Measurements from ENCODE around the gene PTPRM. TPM values are rescaled to one million over a fixed set of nuclear protein-coding genes. Genes with fewer than 3 reads are reported as not detected.

The PTPRM gene
- total and polyA plus RNA-seq, 2 experiments from 2014 or later: 1.6 to 5.3 TPM

DNA sequence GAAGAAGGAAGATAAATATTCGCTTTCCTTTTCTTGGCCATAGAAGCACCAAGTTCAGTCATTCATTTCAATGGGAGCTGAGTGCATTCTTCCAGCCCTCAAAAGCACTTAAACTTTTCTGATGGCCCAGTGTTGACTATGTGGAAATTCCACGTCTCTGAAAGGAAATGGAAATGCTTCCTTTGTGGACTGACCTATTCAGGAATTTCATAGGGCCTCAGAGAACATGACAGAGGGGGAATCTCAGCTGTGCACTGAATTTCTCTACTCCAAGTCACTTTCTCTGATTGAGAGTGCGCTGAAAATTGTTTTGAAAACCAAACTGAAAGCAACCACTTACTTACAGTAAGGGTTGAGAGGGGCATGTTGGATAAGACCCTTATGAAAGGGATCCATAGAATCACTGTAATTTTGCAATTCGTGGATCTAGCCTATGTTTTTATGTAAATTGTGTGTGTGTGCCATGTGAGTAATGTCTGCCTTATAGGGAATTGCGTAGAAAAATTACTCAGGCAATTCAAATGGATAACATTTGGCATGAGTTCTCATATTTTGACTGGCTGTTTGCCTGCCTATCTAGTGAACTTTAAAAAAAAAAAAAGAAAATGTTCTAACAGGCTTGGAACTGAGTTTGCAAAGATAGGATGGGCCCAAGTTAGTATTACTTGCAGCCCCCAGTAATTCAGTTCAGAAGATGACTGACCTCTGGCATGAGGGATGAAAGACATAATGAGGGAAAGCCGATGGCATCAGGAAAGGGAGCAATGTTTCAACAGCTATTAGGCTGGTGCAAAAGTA, 437.0 kb downstream of the PTPRM start (continued):
- TF ChIP-seq NANOG (IDR thresholded peaks at IDR 0.05; ENCODE audit: borderline replicate concordance) (no peak), STAT1 (IDR thresholded peaks at IDR 0.05; ENCODE audit: unreplicated experiment) (no peak), REST (IDR thresholded peaks at IDR 0.05; ENCODE audit: unreplicated experiment) (no peak), CREB1 (CRISPR knock-in tag; IDR thresholded peaks at IDR 0.05; ENCODE audit: low read depth) (no peak), ZNF331 (CRISPR knock-in tag; IDR thresholded peaks at IDR 0.05; ENCODE audit: low read depth) (no peak), JUNB (IDR thresholded peaks at IDR 0.05; ENCODE audit: unreplicated experiment) (no peak)

DNA sequence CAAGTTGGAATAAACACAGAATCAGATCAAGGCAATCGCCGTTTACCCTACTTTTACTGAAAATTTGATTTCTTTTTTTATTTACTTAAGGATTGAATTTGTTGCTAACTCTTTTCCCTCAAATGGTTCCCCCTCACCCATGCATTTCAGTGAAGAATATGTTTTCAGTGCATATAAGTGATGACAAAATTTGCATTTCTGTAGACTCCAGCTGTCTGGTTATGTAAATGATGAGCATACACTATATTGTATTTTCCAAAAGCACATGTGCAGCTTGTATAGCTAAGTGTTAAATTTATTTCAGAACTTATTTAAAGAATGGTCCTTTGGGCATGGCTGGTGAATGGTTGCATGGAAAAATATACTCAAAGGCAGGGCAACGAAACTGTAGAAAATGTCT, 437.7 kb downstream of the PTPRM start:
- H3F3A ChIP-seq (replicated peaks; ENCODE audit: low read depth): no peaks in the 10 kb centered on the region
- H3K4me2 ChIP-seq: peak overlapping the region; percentile 20; the same call in 1 of the 2 replicates
- H3K27me3 Mint-ChIP-seq (ENCODE audit: insufficient read depth, low read depth, poor library complexity): peaks cover 2% of the 10 kb centered on the region
- DNase-seq (ENCODE audit: low spot score): no peak
- H4K20me1 ChIP-seq (replicated peaks; ENCODE audit: insufficient read depth): no peaks in the 10 kb centered on the region
- peaks cover 52% of the 10 kb centered on the region for H3K4me1 Mint-ChIP-seq
- H3K36me3 ChIP-seq (ENCODE audit: insufficient read depth): no peaks in the 10 kb centered on the region
- no peak overlapping the region for H2AFZ ChIP-seq
- H3K4me3 Mint-ChIP-seq: no peak overlapping the region
- no peak for ATAC-seq
- no peaks in the 10 kb centered on the region for H3K79me2 ChIP-seq (replicated peaks; ENCODE audit: insufficient read depth)
- H3K9me2 ChIP-seq (ENCODE audit: insufficient read depth): no peaks in the 10 kb centered on the region; the same call in 1 of the 2 replicates
- no peak overlapping the region for H3K27ac Mint-ChIP-seq
- no peaks in the 10 kb centered on the region; the same call in 2 of the 3 replicates for H3K9me3 Mint-ChIP-seq
- no peak overlapping the region for H3K4me3 ChIP-seq
- H3K27me3 ChIP-seq (ENCODE audit: insufficient read depth): no peaks in the 10 kb centered on the region
- no peak overlapping the region for H3K27ac ChIP-seq (ENCODE audit: low read depth)
- H3K36me3 Mint-ChIP-seq (ENCODE audit: low read depth): no peaks in the 10 kb centered on the region
- peaks cover 38% of the 10 kb centered on the region for H3K4me1 ChIP-seq (ENCODE audit: insufficient read depth)
- TF ChIP-seq REST (IDR thresholded peaks at IDR 0.05; ENCODE audit: unreplicated experiment): no peak
- TF ChIP-seq CTCF (conservative IDR thresholded peaks at IDR 0.05; ENCODE audit: low read depth in 2 of 2): no peak
- TF ChIP-seq NANOG (IDR thresholded peaks at IDR 0.05; ENCODE audit: borderline replicate concordance): no peak
- TF ChIP-seq ZNF331 (CRISPR knock-in tag; IDR thresholded peaks at IDR 0.05; ENCODE audit: low read depth): no peak
- no peak for TF ChIP-seq JUNB (IDR thresholded peaks at IDR 0.05; ENCODE audit: unreplicated experiment)
- no peak for TF ChIP-seq EZH2phosphoT487 (IDR thresholded peaks at IDR 0.05; ENCODE audit: unreplicated experiment)
- TF ChIP-seq ZNF114 (CRISPR knock-in tag; IDR thresholded peaks at IDR 0.05): no peak
- TF ChIP-seq EZH2 (IDR thresholded peaks at IDR 0.05; ENCODE audit: low read depth, unreplicated experiment): no peak
- TF ChIP-seq ETS1 (IDR thresholded peaks at IDR 0.05): no peak
- TF ChIP-seq POLR2AphosphoS5 (IDR thresholded peaks at IDR 0.05; ENCODE audit: low read depth): no peak
